Adrenal gland (tissue), 12 donors: ENCODE measurements around the gene GRIA1. TPM values are rescaled to one million over a fixed set of nuclear protein-coding genes. Genes with fewer than 3 reads are reported as not detected.

Source experiments
- DNase-seq, 7 donors: peaks; one replicate each; pipeline ENCODE4 v3.0.0-alpha.2; 2019 to 2020
- H3K27ac ChIP-seq, 5 donors: fragments of 200-600 bp; sonication (generic) in 4 of 5; 1 replicate in 3 of 5; 2 replicates in 2 of 5; pipeline versions ENCODE4 v1.5.1 to v1.8.0; 2016 to 2020; ENCODE audit warnings: mild to moderate bottlenecking in 1 of 5
- H3K27me3 ChIP-seq: fragments of 200-600 bp; 2 replicates; pipeline ENCODE4 v1.8.0; 2021
- H3K36me3 ChIP-seq, 2 donors: fragments of 200-600 bp; replicated peaks in 1 of 2; 1 replicate in 1 of 2; 2 replicates in 1 of 2; pipeline versions ENCODE4 v1.5.1 to v1.8.0; 2018 to 2022
- H3K4me1 ChIP-seq, 2 donors: fragments of 200-600 bp; replicated peaks in 1 of 2; 1 replicate in 1 of 2; 2 replicates in 1 of 2; pipeline versions ENCODE4 v1.5.1 to v1.8.0; 2018 to 2021
- H3K4me3 ChIP-seq, 4 donors: fragments of 200-600 bp; sonication (generic) in 3 of 4; one replicate each; pipeline ENCODE4 v1.5.1; 2016 to 2018
- H3K9me3 ChIP-seq, 3 donors: fragments of 200-600 bp; sonication (generic) in 1 of 3; replicated peaks in 1 of 3; 1 replicate in 2 of 3; 2 replicates in 1 of 3; pipeline versions ENCODE4 v1.5.1 to v1.8.0; 2016 to 2021
- CTCF ChIP-seq, 6 experiments: fragments of 450-650 bp in 4 of 6; fragments of 200-600 bp in 2 of 6; sonication (generic) in 1 of 6; IDR thresholded peaks; 1 replicate in 5 of 6; 2 replicates in 1 of 6; pipeline versions ENCODE4 v1.5.1 to v1.8.0; 2016 to 2021; ENCODE audit warnings: antibody characterized with exemption in 6 of 6, mild to moderate bottlenecking in 2 of 6, moderate library complexity in 1 of 6
- POLR2A ChIP-seq, 2 donors: fragments of 450-650 bp; IDR thresholded peaks; one replicate each; pipeline ENCODE4 v1.6.1; 2017; ENCODE audit warnings: antibody characterized with exemption in 2 of 2, mild to moderate bottlenecking in 2 of 2, moderate library complexity in 1 of 2
- WGBS, 4 donors: extraction: QIAGEN DNeasy Blood & Tissue Kit in 2 of 4; methylation state at CpG; one replicate each; pipeline versions ENCODE4 v1.1.5 to v1.1.7; 2013 to 2017; 5-methylcytosine and 5-hydroxymethylcytosine counted together
- intact Hi-C, 2 donors: fragments of 100-400 bp; cut with DNase I; formaldehyde crosslinking; loops; one replicate each; pipeline versions ENCODE4 v1.14.1 to v1.15.0; 2022 to 2023
- polyA plus RNA-seq, 3 donors: library from polyadenylated mRNA; stranded (reverse); fragments of 200-250 nt in 2 of 3; fragments of 350-450 nt in 1 of 3; fragmentation: Illumina TruSeq in 1 of 3; extraction: RNeasy Lipid Tissue Mini Kit (QIAGEN cat#74804) in 1 of 3; gene quantifications; one replicate each; pipeline ENCODE4 v1.2.3, GENCODE V29; 2013 to 2014
- total RNA-seq, 9 donors: library from RNA; depleted of rRNA in 4 of 9; stranded (reverse); fragments of >200 nt in 4 of 9; fragments of 120-200 nt in 1 of 9; fragmentation: NEBNext Ultra II Directional in 1 of 9; extraction: Animal tissue kit (Norgen Biotek cat#: 25700) in 1 of 9; gene quantifications; one replicate each; pipeline versions ENCODE4 v1.1.0 to v1.2.4, GENCODE V29; 2013 to 2023
- donor health status: healthy with polysubstance abuse.
- donor health status: Bipolar disorder and iron deficiency.
- donor health status: DM: yes; HTN: yes; CAD: no.
- donor health status: DM: no; HTN: no; CAD: no.
- donor health status: DM: no; HTN: no; CAD: no.
- donor health status: DM: yes; HTN: yes; CAD: no.

Gene GRIA1
- total and polyA plus RNA-seq, 12 donors: 0.12 to 2.3 (median 0.86) TPM

- Histone ChIP-seq H3K4me3 (no peak overlapping the region), H3K9me3 (no peaks in the 10 kb centered on the region), H3K27me3 (no peaks in the 10 kb centered on the region), H3K36me3 (no peaks in the 10 kb centered on the region), H3K27ac (no peak overlapping the region), H3K4me1 (no peaks in the 10 kb centered on the region)
- intact Hi-C loops: no loop called here
- 88 to 93% (median 91%) methylated on average over 2 of the region's 2 CpGs for WGBS, 4 donors
- no peak for DNase-seq
- no peak for TF ChIP-seq POLR2A (IDR thresholded peaks at IDR 0.05)
- no peak for TF ChIP-seq CTCF (IDR thresholded peaks at IDR 0.05)
Measured at GRCh38 chr5:153640293-153640692, 149.8 kb downstream of the GRIA1 start.

GRCh38 chr5:153641183-153641688, 150.8 kb downstream of the GRIA1 start:
- Histone ChIP-seq H3K27ac (no peak overlapping the region), H3K36me3 (no peaks in the 10 kb centered on the region), H3K4me3 (no peak overlapping the region), H3K9me3 (no peaks in the 10 kb centered on the region), H3K4me1 (no peaks in the 10 kb centered on the region), H3K27me3 (no peaks in the 10 kb centered on the region)
- 54 to 73% (median 66%) methylated on average over 4 of the region's 4 CpGs for WGBS, 4 donors
- no peak for TF ChIP-seq POLR2A (IDR thresholded peaks at IDR 0.05)
- no peak for TF ChIP-seq CTCF (IDR thresholded peaks at IDR 0.05)
- intact Hi-C loops: no loop called here
- no peak for DNase-seq

GRCh38 chr5:153654504-153655200, 164.2 kb downstream of the GRIA1 start:
- no peaks in the 10 kb centered on the region for H3K27me3 ChIP-seq
- TF ChIP-seq CTCF (IDR thresholded peaks at IDR 0.05): no peak
- no peak for TF ChIP-seq POLR2A (IDR thresholded peaks at IDR 0.05)
- H3K36me3 ChIP-seq: no peaks in the 10 kb centered on the region
- no peak for DNase-seq
- no peak overlapping the region for H3K4me3 ChIP-seq
- 65 to 82% (median 69%) methylated on average over 3 of the region's 3 CpGs for WGBS, 4 donors
- no peak overlapping the region for H3K27ac ChIP-seq
- no peaks in the 10 kb centered on the region for H3K9me3 ChIP-seq
- H3K4me1 ChIP-seq: peaks cover 0 to 4% of the 10 kb centered on the region in 2 donors
- intact Hi-C loops: no loop called here

GRCh38 chr5:153655201-153655510, 164.7 kb downstream of the GRIA1 start:
- Histone ChIP-seq H3K27me3 (no peaks in the 10 kb centered on the region), H3K9me3 (no peaks in the 10 kb centered on the region), H3K36me3 (no peaks in the 10 kb centered on the region), H3K4me1 (peaks cover 0 to 4% of the 10 kb centered on the region in 2 donors), H3K4me3 (no peak overlapping the region), H3K27ac (no peak overlapping the region)
- TF ChIP-seq CTCF (IDR thresholded peaks at IDR 0.05): no peak
- WGBS, 4 donors: 84 to 86% (median 84%) methylated on average over 3 of the region's 3 CpGs
- no peak for DNase-seq
- intact Hi-C loops: no loop called here
